GM13977 (cell line): ENCODE results near the gene LMO4.

ENCODE experiments used
- DNase-seq: peaks from one replicate; pipeline ENCODE4 v3.0.0; 2012; ENCODE audit warnings: low spot score
- CTCF ChIP-seq: IDR thresholded peaks from 2 replicates; pipeline ENCODE4 v1.5.1; 2012; ENCODE audit warnings: mild to moderate bottlenecking, control low read depth; ENCODE audit not compliant: insufficient read depth; ENCODE audit errors: extremely low read depth, missing control alignments
- in situ Hi-C: fragments of 300-500 bp; cut with MboI; formaldehyde crosslinking; loops from one replicate; pipeline ENCODE4 v1.12.0; 2022; ENCODE audit warnings: low sequenced_read_pairs, low pct_unique_long_range_greater_than_20kb, mixed read lengths, inconsistent platforms; ENCODE audit not compliant: unreplicated experiment

The LMO4 gene

DNA sequence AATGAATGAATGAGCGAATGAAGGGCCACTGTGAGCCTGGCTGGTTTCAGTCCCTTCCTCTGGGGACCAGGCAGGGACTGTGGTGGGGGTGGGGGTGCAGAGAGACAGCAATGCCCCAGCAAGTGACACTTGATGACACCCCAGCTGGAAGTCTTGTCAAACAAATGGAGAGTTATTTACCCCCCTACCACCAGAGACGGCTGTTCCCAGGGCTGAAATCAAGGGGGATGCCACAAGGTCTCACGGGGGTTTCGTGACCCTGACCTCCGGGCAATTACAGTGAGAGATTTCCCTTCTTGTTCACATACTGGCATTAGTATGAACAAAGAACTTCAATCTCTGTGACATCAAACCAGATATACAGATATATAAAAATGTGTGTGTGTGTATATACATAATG lies 34.0 kb upstream of the LMO4 start:
- in situ Hi-C loops: no loop called here
- no peak for TF ChIP-seq CTCF
- no peak for DNase-seq

DNA sequence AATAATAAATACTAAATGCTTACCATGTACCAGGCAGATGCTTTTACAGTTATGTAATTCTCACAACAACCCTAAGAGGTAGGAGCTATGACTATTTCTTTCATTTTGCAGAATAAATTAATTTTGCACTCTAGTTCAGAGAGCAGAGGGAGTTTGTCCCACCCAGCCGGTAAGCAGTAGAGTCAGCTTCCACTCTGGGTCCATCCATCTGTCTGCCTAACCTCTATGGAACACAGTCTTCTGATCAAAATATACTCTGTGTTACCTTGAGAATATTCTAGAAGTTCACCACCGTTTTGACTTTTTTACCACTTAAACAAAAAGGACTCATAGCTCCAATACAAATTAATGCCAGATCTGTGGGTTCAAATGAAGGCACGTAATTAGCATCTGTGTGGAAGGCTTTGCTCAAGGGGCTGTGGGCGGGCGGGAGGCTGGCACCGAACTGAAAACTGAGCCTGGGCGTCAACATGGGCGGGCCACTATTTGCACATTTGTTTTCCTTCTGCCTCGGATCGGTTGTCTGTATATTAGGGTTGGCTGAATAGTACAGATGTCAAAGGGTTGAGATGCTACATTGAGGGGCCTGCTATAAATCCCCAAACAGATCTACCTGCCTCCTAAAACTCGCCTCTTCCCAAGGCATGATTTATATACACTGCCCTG lies 33.1 kb upstream of the LMO4 start:
- no peak for TF ChIP-seq CTCF
- in situ Hi-C loops: no loop called here
- DNase-seq: no peak

DNA sequence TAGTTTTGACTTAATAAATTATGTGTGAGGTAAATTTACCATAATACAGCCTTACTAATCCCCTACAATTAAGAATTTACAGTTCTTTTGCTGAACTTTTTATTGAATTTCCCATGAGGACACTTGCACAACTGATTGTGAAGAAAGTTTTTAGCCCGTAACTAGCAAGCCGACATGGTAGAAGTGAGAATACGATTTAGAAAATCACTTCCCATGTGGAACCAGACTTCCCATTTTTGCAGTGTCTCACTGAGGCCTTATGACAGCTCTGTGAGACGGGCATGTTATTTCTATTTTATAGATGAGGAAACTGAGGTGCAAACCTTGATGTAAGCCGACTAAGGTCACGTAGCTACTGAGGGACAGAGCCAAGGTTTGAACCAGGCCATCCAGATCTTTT lies 32.5 kb upstream of the LMO4 start:
- no peak for TF ChIP-seq CTCF
- DNase-seq: no peak
- in situ Hi-C loops: no loop called here

GRCh38 chr1:87299661-87300060 lies 29.0 kb upstream of the LMO4 start:
- in situ Hi-C loops: no loop called here
- no peak for TF ChIP-seq CTCF
- no peak for DNase-seq

GRCh38 chr1:87300628-87301027 lies 28.1 kb upstream of the LMO4 start:
- TF ChIP-seq CTCF: no peak
- no peak for DNase-seq
- in situ Hi-C loops: no loop called here

- no peak for DNase-seq
- in situ Hi-C loops: no loop called here
- no peak for TF ChIP-seq CTCF
Measured at GRCh38 chr1:87305151-87305550, 23.5 kb upstream of the LMO4 start.
